ENCODE results near the gene UBE2E1.

Gene UBE2E1

GRCh38 chr3:23923786-23924185, 118.0 kb downstream of the UBE2E1 start:
- Histone ChIP-seq H3K27me3 (ENCODE audit: control insufficient read depth, insufficient read depth, low read length) (no peaks in the 10 kb centered on the region), H3K4me3 (ENCODE audit: low read length) (no peak overlapping the region), H3K27ac (ENCODE audit: low read depth, low read length) (no peak overlapping the region), H3K4me1 (ENCODE audit: control insufficient read depth, insufficient read depth, low read length) (peaks cover 2% of the 10 kb centered on the region), H3K9ac (ENCODE audit: low read length) (no peak overlapping the region), H3K36me3 (ENCODE audit: control insufficient read depth, insufficient read depth, low read length) (peaks cover 10% of the 10 kb centered on the region)

- Histone ChIP-seq H3K36me3 (ENCODE audit: control insufficient read depth, insufficient read depth, low read length) (peaks cover 3% of the 10 kb centered on the region), H3K4me1 (ENCODE audit: control insufficient read depth, insufficient read depth, low read length) (no peaks in the 10 kb centered on the region), H3K27ac (ENCODE audit: low read depth, low read length) (no peak overlapping the region), H3K4me3 (ENCODE audit: low read length) (no peak overlapping the region), H3K9ac (ENCODE audit: low read length) (no peak overlapping the region), H3K27me3 (ENCODE audit: control insufficient read depth, insufficient read depth, low read length) (no peaks in the 10 kb centered on the region)
These were observed 120.5 kb downstream of the UBE2E1 start for GRCh38 chr3:23926246-23926645.

GRCh38 chr3:23926736-23927135, 121.0 kb downstream of the UBE2E1 start:
- Histone ChIP-seq H3K27me3 (ENCODE audit: control insufficient read depth, insufficient read depth, low read length) (no peaks in the 10 kb centered on the region), H3K4me1 (ENCODE audit: control insufficient read depth, insufficient read depth, low read length) (no peaks in the 10 kb centered on the region), H3K9ac (ENCODE audit: low read length) (no peak overlapping the region), H3K4me3 (ENCODE audit: low read length) (no peak overlapping the region), H3K36me3 (ENCODE audit: control insufficient read depth, insufficient read depth, low read length) (peaks cover 3% of the 10 kb centered on the region), H3K27ac (ENCODE audit: low read depth, low read length) (no peak overlapping the region)

DNA sequence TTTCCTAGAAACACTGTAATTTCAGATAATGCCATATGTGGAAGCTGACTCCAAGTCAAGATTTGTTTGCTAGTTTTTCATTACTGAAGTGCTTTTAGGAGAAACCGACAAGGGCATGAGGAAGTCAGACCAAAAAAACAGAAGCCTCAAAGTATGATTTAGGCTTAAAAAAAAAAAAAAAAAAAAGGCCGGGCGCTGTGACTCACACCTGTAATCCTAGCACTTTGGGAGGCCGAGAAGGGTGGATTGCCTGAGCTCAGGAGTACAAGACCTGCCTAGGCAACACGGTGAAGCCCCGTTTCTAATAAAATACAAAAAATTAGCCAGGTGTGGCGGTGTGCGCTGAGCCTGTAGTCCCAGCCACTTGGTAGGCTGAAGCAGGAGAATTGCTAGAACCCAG, 122.8 kb downstream of the UBE2E1 start:
- Histone ChIP-seq H3K4me1 (ENCODE audit: control insufficient read depth, insufficient read depth, low read length) (no peaks in the 10 kb centered on the region), H3K9ac (ENCODE audit: low read length) (no peak overlapping the region), H3K27me3 (ENCODE audit: control insufficient read depth, insufficient read depth, low read length) (no peaks in the 10 kb centered on the region), H3K36me3 (ENCODE audit: control insufficient read depth, insufficient read depth, low read length) (no peaks in the 10 kb centered on the region), H3K27ac (ENCODE audit: low read depth, low read length) (no peak overlapping the region), H3K4me3 (ENCODE audit: low read length) (no peak overlapping the region)

DNA sequence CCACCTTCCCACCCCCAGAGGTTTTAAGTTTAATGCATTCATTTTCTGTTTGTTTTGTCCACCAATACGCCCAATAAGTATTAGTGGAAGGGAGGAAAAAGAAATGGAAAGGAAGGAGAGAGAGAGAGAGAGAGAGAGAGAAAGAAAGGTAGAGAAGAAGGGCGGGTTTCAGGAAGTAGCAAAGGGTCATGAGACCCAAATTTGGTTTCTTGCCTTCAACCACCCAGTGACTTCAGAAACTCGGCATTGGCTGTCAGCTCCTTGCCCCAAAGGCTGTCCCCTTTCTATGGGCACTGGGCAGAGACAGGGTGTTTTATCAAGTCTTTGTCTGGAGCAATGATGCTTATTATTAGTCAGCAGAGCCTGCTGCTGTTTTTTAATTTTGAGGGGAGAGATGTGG, 125.8 kb downstream of the UBE2E1 start:
- Histone ChIP-seq H3K9ac (ENCODE audit: low read length) (no peak overlapping the region), H3K27me3 (ENCODE audit: control insufficient read depth, insufficient read depth, low read length) (no peaks in the 10 kb centered on the region), H3K36me3 (ENCODE audit: control insufficient read depth, insufficient read depth, low read length) (no peaks in the 10 kb centered on the region), H3K4me3 (ENCODE audit: low read length) (no peak overlapping the region), H3K4me1 (ENCODE audit: control insufficient read depth, insufficient read depth, low read length) (no peaks in the 10 kb centered on the region), H3K27ac (ENCODE audit: low read depth, low read length) (no peak overlapping the region)

DNA sequence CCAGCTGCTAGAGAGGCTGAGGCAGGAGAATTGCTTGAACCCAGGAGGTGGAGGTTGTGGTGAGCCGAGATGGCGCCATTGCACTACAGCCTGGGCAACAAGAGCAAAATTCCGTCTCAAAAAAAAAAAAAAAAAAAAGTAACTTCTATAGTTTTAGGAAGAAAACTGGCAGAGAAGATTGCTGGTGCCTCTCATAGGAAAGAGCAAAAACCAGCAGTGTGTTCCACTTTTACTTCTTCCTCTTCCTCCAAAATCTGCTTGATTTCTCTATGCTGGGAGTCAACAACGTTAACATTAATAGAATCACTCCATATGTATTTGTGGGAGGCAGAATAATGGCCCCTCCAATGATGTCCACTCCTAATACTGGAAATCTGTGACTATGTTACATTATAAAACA, 126.8 kb downstream of the UBE2E1 start:
- H3K9ac ChIP-seq (ENCODE audit: low read length) = no peak overlapping the region
- H3K27me3 ChIP-seq (ENCODE audit: control insufficient read depth, insufficient read depth, low read length) = no peaks in the 10 kb centered on the region
- no peak overlapping the region for H3K4me3 ChIP-seq (ENCODE audit: low read length)
- H3K36me3 ChIP-seq (ENCODE audit: control insufficient read depth, insufficient read depth, low read length) = no peaks in the 10 kb centered on the region
- H3K4me1 ChIP-seq (ENCODE audit: control insufficient read depth, insufficient read depth, low read length) = no peaks in the 10 kb centered on the region
- no peak overlapping the region for H3K27ac ChIP-seq (ENCODE audit: low read depth, low read length)

DNA sequence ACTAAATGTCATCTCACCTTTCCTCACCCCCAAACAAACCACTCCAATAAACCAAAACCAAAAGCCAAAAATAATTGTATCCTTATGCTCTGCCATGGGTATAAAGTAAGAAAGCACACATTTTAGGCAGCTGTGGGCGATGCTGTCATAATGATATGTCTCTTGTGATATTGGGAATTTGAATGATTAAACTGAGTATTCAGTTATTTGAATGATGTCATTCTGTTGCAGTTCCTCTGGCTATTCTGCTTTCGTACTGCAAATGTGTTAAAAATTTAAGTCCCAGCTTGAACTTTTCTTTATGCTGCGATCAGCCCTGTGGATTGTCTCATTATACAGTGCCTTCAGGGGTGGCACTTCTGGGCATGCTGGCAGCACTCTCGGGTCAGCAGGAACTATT, 128.5 kb downstream of the UBE2E1 start:
- H3K36me3 ChIP-seq (ENCODE audit: control insufficient read depth, insufficient read depth, low read length) = no peaks in the 10 kb centered on the region
- H3K27me3 ChIP-seq (ENCODE audit: control insufficient read depth, insufficient read depth, low read length) = no peaks in the 10 kb centered on the region
- H3K9ac ChIP-seq (ENCODE audit: low read length) = no peak overlapping the region
- no peaks in the 10 kb centered on the region for H3K4me1 ChIP-seq (ENCODE audit: control insufficient read depth, insufficient read depth, low read length)
- H3K4me3 ChIP-seq (ENCODE audit: low read length) = no peak overlapping the region
- no peak overlapping the region for H3K27ac ChIP-seq (ENCODE audit: low read depth, low read length)

- no peak overlapping the region for H3K9ac ChIP-seq (ENCODE audit: low read length)
- no peaks in the 10 kb centered on the region for H3K4me1 ChIP-seq (ENCODE audit: control insufficient read depth, insufficient read depth, low read length)
- H3K27me3 ChIP-seq (ENCODE audit: control insufficient read depth, insufficient read depth, low read length) = no peaks in the 10 kb centered on the region
- no peak overlapping the region for H3K27ac ChIP-seq (ENCODE audit: low read depth, low read length)
- H3K36me3 ChIP-seq (ENCODE audit: control insufficient read depth, insufficient read depth, low read length) = no peaks in the 10 kb centered on the region
- H3K4me3 ChIP-seq (ENCODE audit: low read length) = no peak overlapping the region
These were observed 131.5 kb downstream of the UBE2E1 start for GRCh38 chr3:23937296-23937695.

GRCh38 chr3:23938688-23939087, 132.9 kb downstream of the UBE2E1 start:
- H3K27ac ChIP-seq (ENCODE audit: low read depth, low read length) = no peak overlapping the region
- no peaks in the 10 kb centered on the region for H3K27me3 ChIP-seq (ENCODE audit: control insufficient read depth, insufficient read depth, low read length)
- no peak overlapping the region for H3K9ac ChIP-seq (ENCODE audit: low read length)
- no peaks in the 10 kb centered on the region for H3K4me1 ChIP-seq (ENCODE audit: control insufficient read depth, insufficient read depth, low read length)
- H3K36me3 ChIP-seq (ENCODE audit: control insufficient read depth, insufficient read depth, low read length) = no peaks in the 10 kb centered on the region
- no peak overlapping the region for H3K4me3 ChIP-seq (ENCODE audit: low read length)

DNA sequence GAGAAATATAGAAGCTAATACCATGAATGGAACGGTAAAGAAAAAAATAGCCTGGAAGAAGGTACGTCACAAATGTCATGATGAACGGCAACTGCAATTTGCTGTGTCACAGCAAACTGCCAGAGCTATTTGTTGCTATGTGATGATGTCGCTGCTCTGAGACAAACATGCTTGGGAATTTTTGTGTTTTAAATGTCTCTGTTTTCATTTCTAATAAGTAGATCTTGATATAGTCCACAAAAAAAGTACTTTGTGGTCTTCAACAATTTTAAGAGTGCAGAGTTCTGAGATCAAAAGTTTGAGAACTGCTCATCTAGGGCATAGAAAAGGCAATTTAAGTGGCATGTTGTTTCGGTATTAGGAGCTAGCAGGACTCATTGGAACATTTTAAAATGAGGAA, 135.0 kb downstream of the UBE2E1 start:
- Histone ChIP-seq H3K9ac (ENCODE audit: low read length) (no peak overlapping the region), H3K36me3 (ENCODE audit: control insufficient read depth, insufficient read depth, low read length) (no peaks in the 10 kb centered on the region), H3K4me3 (ENCODE audit: low read length) (no peak overlapping the region), H3K4me1 (ENCODE audit: control insufficient read depth, insufficient read depth, low read length) (no peaks in the 10 kb centered on the region), H3K27me3 (ENCODE audit: control insufficient read depth, insufficient read depth, low read length) (no peaks in the 10 kb centered on the region), H3K27ac (ENCODE audit: low read depth, low read length) (no peak overlapping the region)

Data from rectal smooth muscle tissue (tissue), 1 donor.